GM12892 (cell line): ENCODE data around the gene GNAL.

Experiments
- POLR2A ChIP-seq: IDR thresholded peaks from 2 replicates; pipeline ENCODE4 v1.6.1; 2011; ENCODE audit warnings: low read depth, low read length, control low read depth
- POLR2AphosphoS5 ChIP-seq: IDR thresholded peaks from 2 replicates; pipeline ENCODE4 v1.6.1; 2011; ENCODE audit warnings: low read depth, low read length, control low read depth

GRCh38 chr18:11809895-11810294, 120.8 kb downstream of the GNAL start:
- TF ChIP-seq POLR2A = no peak
- TF ChIP-seq POLR2AphosphoS5 = no peak
